HG03460 (cell line): ENCODE measurements around the gene SAT2.

Experiments used
- ATAC-seq: cut with Tn5 transposase; IDR thresholded peaks from one replicate; pipeline ENCODE4 v1.9.1; 2021; ENCODE audit not compliant: unreplicated experiment

SAT2 gene

GRCh38 chr17:7576432-7576937 lies 51.1 kb downstream of the SAT2 start:
- no peak for ATAC-seq
